K562 (cell line): ENCODE results near the gene VRK3.

ENCODE experiments used
- ADNP ChIP-seq: fragments of 200-800 bp; sonication (Bioruptor generic); IDR thresholded peaks from 2 replicates; pipeline ENCODE4 v1.6.1; 2016; ENCODE audit warnings: missing genetic modification characterization, missing compliant biosample characterization
- BCL6 ChIP-seq: fragments of 250-450 bp; sonication (Bioruptor Pico); IDR thresholded peaks from 2 replicates; pipeline ENCODE4 v1.4.0; 2020
- CEBPZ ChIP-seq: fragments of 150-350 bp; IDR thresholded peaks from 2 replicates; pipeline ENCODE4 v1.6.1; 2014; ENCODE audit warnings: low read depth, mild to moderate bottlenecking, low read length, borderline replicate concordance
- CTCF ChIP-seq, 3 experiments: IDR thresholded peaks in 2 of 3; conservative IDR thresholded peaks in 1 of 3; 2 replicates each; pipeline ENCODE4 v1.5.1; 2011 to 2012; ENCODE audit warnings: low read length in 3 of 3, mild to moderate bottlenecking in 3 of 3, control low read depth in 2 of 3, improper control_type of control experiment in 1 of 3, inconsistent platforms in 1 of 3, low read depth in 1 of 3, mixed read lengths in 1 of 3, moderate library complexity in 1 of 3; ENCODE audit not compliant: insufficient read depth in 2 of 3
- ETV6 ChIP-seq, 3 experiments: fragments of 150-350 bp in 1 of 3; sonication (generic) in 1 of 3; formaldehyde crosslinking in 1 of 3; IDR thresholded peaks; 2 replicates each; pipeline versions ENCODE4 v1.6.1 to v1.8.0; 2014 to 2022; ENCODE audit warnings: borderline replicate concordance in 2 of 3, low read depth in 2 of 3, antibody characterized with exemption in 1 of 3, low read length in 1 of 3, mild to moderate bottlenecking in 1 of 3, missing genetic modification reagents in 1 of 3
- MTF1 ChIP-seq: fragments of 250-450 bp; sonication (Bioruptor Pico); IDR thresholded peaks from 2 replicates; pipeline ENCODE4 v1.9.0; 2021; ENCODE audit warnings: moderate library complexity, mild to moderate bottlenecking, inconsistent platforms, borderline replicate concordance
- TF ChIP-seq, protein P1 (sequence below): sonication (generic); formaldehyde crosslinking; IDR thresholded peaks from 2 replicates; pipeline ENCODE4 v1.9.0; 2022; ENCODE audit warnings: mild to moderate bottlenecking, missing genetic modification reagents
- TF ChIP-seq, protein P2 (sequence below): fragments of 250-450 bp; sonication (Bioruptor Pico); IDR thresholded peaks from 2 replicates; pipeline ENCODE4 v1.8.0; 2021; ENCODE audit warnings: mild to moderate bottlenecking, moderate library complexity
- TF ChIP-seq, protein P3 (sequence below): fragments of 450-650 bp; IDR thresholded peaks from 2 replicates; pipeline ENCODE4 v1.6.1; 2017; ENCODE audit warnings: antibody characterized with exemption, mild to moderate bottlenecking

- no peak for TF ChIP-seq CTCF (IDR thresholded peaks at IDR 0.05 in 2 of 3, conservative IDR thresholded peaks at IDR 0.05 in 1 of 3; ENCODE audit: insufficient read depth in 2 of 3, low read depth in 1 of 3, low read length in 3 of 3)
- TF ChIP-seq MTF1: no peak
- TF ChIP-seq, protein P1, sequence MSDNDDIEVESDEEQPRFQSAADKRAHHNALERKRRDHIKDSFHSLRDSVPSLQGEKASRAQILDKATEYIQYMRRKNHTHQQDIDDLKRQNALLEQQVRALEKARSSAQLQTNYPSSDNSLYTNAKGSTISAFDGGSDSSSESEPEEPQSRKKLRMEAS (CRISPR knock-in tag): no peak
- TF ChIP-seq CEBPZ: no peak
- no peak for TF ChIP-seq BCL6 (CRISPR knock-in tag)
- TF ChIP-seq, protein P2, sequence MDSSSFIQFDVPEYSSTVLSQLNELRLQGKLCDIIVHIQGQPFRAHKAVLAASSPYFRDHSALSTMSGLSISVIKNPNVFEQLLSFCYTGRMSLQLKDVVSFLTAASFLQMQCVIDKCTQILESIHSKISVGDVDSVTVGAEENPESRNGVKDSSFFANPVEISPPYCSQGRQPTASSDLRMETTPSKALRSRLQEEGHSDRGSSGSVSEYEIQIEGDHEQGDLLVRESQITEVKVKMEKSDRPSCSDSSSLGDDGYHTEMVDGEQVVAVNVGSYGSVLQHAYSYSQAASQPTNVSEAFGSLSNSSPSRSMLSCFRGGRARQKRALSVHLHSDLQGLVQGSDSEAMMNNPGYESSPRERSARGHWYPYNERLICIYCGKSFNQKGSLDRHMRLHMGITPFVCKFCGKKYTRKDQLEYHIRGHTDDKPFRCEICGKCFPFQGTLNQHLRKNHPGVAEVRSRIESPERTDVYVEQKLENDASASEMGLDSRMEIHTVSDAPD: no peak
- no peak for TF ChIP-seq ETV6 (IDR thresholded peaks at IDR 0.05; ENCODE audit: borderline replicate concordance in 1 of 2, low read depth in 2 of 2, low read length in 1 of 2)
- no peak for TF ChIP-seq ETV6 (CRISPR knock-in tag; IDR thresholded peaks at IDR 0.05; ENCODE audit: borderline replicate concordance)
- TF ChIP-seq, protein P3, sequence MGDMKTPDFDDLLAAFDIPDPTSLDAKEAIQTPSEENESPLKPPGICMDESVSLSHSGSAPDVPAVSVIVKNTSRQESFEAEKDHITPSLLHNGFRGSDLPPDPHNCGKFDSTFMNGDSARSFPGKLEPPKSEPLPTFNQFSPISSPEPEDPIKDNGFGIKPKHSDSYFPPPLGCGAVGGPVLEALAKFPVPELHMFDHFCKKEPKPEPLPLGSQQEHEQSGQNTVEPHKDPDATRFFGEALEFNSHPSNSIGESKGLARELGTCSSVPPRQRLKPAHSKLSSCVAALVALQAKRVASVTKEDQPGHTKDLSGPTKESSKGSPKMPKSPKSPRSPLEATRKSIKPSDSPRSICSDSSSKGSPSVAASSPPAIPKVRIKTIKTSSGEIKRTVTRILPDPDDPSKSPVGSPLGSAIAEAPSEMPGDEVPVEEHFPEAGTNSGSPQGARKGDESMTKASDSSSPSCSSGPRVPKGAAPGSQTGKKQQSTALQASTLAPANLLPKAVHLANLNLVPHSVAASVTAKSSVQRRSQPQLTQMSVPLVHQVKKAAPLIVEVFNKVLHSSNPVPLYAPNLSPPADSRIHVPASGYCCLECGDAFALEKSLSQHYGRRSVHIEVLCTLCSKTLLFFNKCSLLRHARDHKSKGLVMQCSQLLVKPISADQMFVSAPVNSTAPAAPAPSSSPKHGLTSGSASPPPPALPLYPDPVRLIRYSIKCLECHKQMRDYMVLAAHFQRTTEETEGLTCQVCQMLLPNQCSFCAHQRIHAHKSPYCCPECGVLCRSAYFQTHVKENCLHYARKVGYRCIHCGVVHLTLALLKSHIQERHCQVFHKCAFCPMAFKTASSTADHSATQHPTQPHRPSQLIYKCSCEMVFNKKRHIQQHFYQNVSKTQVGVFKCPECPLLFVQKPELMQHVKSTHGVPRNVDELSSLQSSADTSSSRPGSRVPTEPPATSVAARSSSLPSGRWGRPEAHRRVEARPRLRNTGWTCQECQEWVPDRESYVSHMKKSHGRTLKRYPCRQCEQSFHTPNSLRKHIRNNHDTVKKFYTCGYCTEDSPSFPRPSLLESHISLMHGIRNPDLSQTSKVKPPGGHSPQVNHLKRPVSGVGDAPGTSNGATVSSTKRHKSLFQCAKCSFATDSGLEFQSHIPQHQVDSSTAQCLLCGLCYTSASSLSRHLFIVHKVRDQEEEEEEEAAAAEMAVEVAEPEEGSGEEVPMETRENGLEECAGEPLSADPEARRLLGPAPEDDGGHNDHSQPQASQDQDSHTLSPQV: no peak
- TF ChIP-seq ADNP (tag): no peak
Observed at GRCh38 chr19:49968279-49968922, 56.8 kb downstream of the VRK3 start.
